K562 (cell line): Measurements from ENCODE around the gene CNPY3.
"Not testable (repeated sequence)": the region's sequence is repeated elsewhere in the genome, so short reads cannot be mapped to it uniquely, and the experiment has no call there.

Experiments
- ATF3 ChIP-seq, 2 experiments: fragments of 450-650 bp in 1 of 2; sonication (generic) in 1 of 2; formaldehyde crosslinking in 1 of 2; IDR thresholded peaks in 1 of 2; conservative IDR thresholded peaks in 1 of 2; 2 replicates each; pipeline versions ENCODE4 v1.6.1 to v1.8.1; 2016 to 2023; ENCODE audit warnings: mild to moderate bottlenecking in 2 of 2, moderate library complexity in 2 of 2, inconsistent platforms in 1 of 2, missing genetic modification reagents in 1 of 2
- CHD7 ChIP-seq: fragments of 200-600 bp; sonication (generic); IDR thresholded peaks from one replicate; pipeline ENCODE4 v1.6.1; 2012; ENCODE audit warnings: mild to moderate bottlenecking, low read depth, low read length, inconsistent platforms
- CTCF ChIP-seq, 3 experiments: IDR thresholded peaks in 2 of 3; conservative IDR thresholded peaks in 1 of 3; 2 replicates each; pipeline ENCODE4 v1.5.1; 2011 to 2012; ENCODE audit warnings: low read length in 3 of 3, mild to moderate bottlenecking in 3 of 3, control low read depth in 2 of 3, improper control_type of control experiment in 1 of 3, inconsistent platforms in 1 of 3, low read depth in 1 of 3, mixed read lengths in 1 of 3, moderate library complexity in 1 of 3; ENCODE audit not compliant: insufficient read depth in 2 of 3
- ELK1 ChIP-seq: sonication (generic); formaldehyde crosslinking; IDR thresholded peaks from 2 replicates; pipeline ENCODE4 v1.8.1; 2022; ENCODE audit warnings: missing genetic modification reagents
- MAZ ChIP-seq, 2 experiments: fragments of 450-650 bp in 1 of 2; sonication (generic) in 1 of 2; formaldehyde crosslinking; IDR thresholded peaks in 1 of 2; conservative IDR thresholded peaks in 1 of 2; 2 replicates each; pipeline versions ENCODE4 v1.4.0 to v1.5.0; 2020; ENCODE audit warnings: mild to moderate bottlenecking in 1 of 2, missing genetic modification reagents in 1 of 2
- NFYB ChIP-seq: IDR thresholded peaks from 2 replicates; pipeline ENCODE4 v1.6.1; 2011; ENCODE audit warnings: mild to moderate bottlenecking, moderate library complexity; ENCODE audit not compliant: insufficient read length; ENCODE audit errors: extremely low read depth
- PKNOX1 ChIP-seq: fragments of 450-650 bp; IDR thresholded peaks from 2 replicates; pipeline ENCODE4 v1.6.1; 2016
- YY1 ChIP-seq, 3 experiments: IDR thresholded peaks; 2 replicates each; pipeline ENCODE4 v1.6.1; 2011; ENCODE audit warnings: low read length in 2 of 3, mild to moderate bottlenecking in 2 of 3, moderate library complexity in 2 of 3, borderline replicate concordance in 1 of 3, control low read depth in 1 of 3, low read depth in 1 of 3; ENCODE audit not compliant: insufficient read depth in 3 of 3, insufficient replicate concordance in 2 of 3, control insufficient read depth in 1 of 3, insufficient read length in 1 of 3; ENCODE audit errors: extremely low read depth in 1 of 3
- ZKSCAN8 ChIP-seq: fragments of 200-800 bp; sonication (Bioruptor generic); IDR thresholded peaks from 2 replicates; pipeline ENCODE4 v1.6.1; 2016; ENCODE audit warnings: missing genetic modification characterization, missing compliant biosample characterization
- ZNF384 ChIP-seq: IDR thresholded peaks from 2 replicates; pipeline ENCODE4 v1.6.1; 2012; ENCODE audit warnings: low read depth, low read length, improper control_type of control experiment

- not testable (repeated sequence) for TF ChIP-seq ZKSCAN8 (CRISPR knock-in tag); YY1 (IDR thresholded peaks at IDR 0.05; ENCODE audit: borderline replicate concordance in 1 of 3, control insufficient read depth in 1 of 3, extremely low read depth in 1 of 3, insufficient read depth in 3 of 3, insufficient read length in 1 of 3, insufficient replicate concordance in 2 of 3, low read depth in 1 of 3, low read length in 2 of 3); ATF3 (IDR thresholded peaks at IDR 0.05); ATF3 (CRISPR knock-in tag; conservative IDR thresholded peaks at IDR 0.05); NFYB; ZNF384; CTCF (IDR thresholded peaks at IDR 0.05 in 2 of 3, conservative IDR thresholded peaks at IDR 0.05 in 1 of 3; ENCODE audit: insufficient read depth in 2 of 3, low read depth in 1 of 3, low read length in 3 of 3); PKNOX1; CHD7; ELK1 (CRISPR knock-in tag); MAZ (CRISPR knock-in tag; conservative IDR thresholded peaks at IDR 0.05 in 1 of 2, IDR thresholded peaks at IDR 0.05 in 1 of 2)
Observed at GRCh38 chr6:42954405-42954804, 25.1 kb downstream of the CNPY3 start.
